NB4 (cell line): Measurements from ENCODE around the gene CATSPER1.

ENCODE experiments used
- DNase-seq: peaks from one replicate; pipeline ENCODE4 v3.0.0; 2010; ENCODE audit warnings: low read depth
- H3K4me3 ChIP-seq: one replicate; pipeline ENCODE4 v1.5.1; 2011; ENCODE audit warnings: mild to moderate bottlenecking, low read depth, low read length, moderate library complexity
- CTCF ChIP-seq: IDR thresholded peaks from one replicate; pipeline ENCODE4 v1.5.1; 2012; ENCODE audit warnings: low read depth, low read length
- MAX ChIP-seq: IDR thresholded peaks from 2 replicates; pipeline ENCODE4 v1.6.1; 2011; ENCODE audit warnings: low read depth, low read length
- MYC ChIP-seq: IDR thresholded peaks from 2 replicates; pipeline ENCODE4 v1.6.1; 2011; ENCODE audit warnings: low read depth, low read length
- POLR2A ChIP-seq: IDR thresholded peaks from 2 replicates; pipeline ENCODE4 v1.6.1; 2011; ENCODE audit warnings: mild to moderate bottlenecking; ENCODE audit not compliant: insufficient read length; ENCODE audit errors: extremely low read depth

CATSPER1 gene

GRCh38 chr11:66071381-66071801 is 45.1 kb upstream of the CATSPER1 start:
- peak overlapping the region; percentile 30 for H3K4me3 ChIP-seq
- DNase-seq = no peak
- no peak for TF ChIP-seq CTCF
- no peak for TF ChIP-seq POLR2A
- TF ChIP-seq MAX = no peak
- no peak for TF ChIP-seq MYC

- peak; percentile 25 for DNase-seq
- TF ChIP-seq POLR2A (no peak), MYC (no peak), CTCF (no peak), MAX (no peak)
- peak overlapping the region; percentile 30 for H3K4me3 ChIP-seq
Measured at GRCh38 chr11:66070604-66071380, 44.5 kb upstream of the CATSPER1 start.

GRCh38 chr11:66069715-66070603 is 43.7 kb upstream of the CATSPER1 start, which contains the start of gene PACS1:
Gene PACS1 (plus strand): TSS chr11:66070272. CDS start chr11:66070487, 215 bp downstream.
- DNase-seq = peak; percentile 74
- TF ChIP-seq MYC = no peak
- no peak for TF ChIP-seq MAX
- TF ChIP-seq POLR2A = no peak
- TF ChIP-seq CTCF = no peak
- H3K4me3 ChIP-seq = peak within 1 kb of the TSS; percentile 30

GRCh38 chr11:66068923-66069714 is 42.8 kb upstream of the CATSPER1 start:
- DNase-seq = peak; percentile 61
- TF ChIP-seq MAX (no peak), CTCF (no peak), POLR2A (no peak), MYC (no peak)
- peak overlapping the region; percentile 9 for H3K4me3 ChIP-seq

- peak; percentile 90 for TF ChIP-seq CTCF
- no peak for TF ChIP-seq MAX
- H3K4me3 ChIP-seq = no peak overlapping the region
- DNase-seq = peak; percentile 82
Measured at GRCh38 chr11:66068154-66068821, 42.0 kb upstream of the CATSPER1 start.
